PC-3 (cell line): Measurements from ENCODE around the gene EDAR. TPM values are rescaled to one million over a fixed set of nuclear protein-coding genes. Genes with fewer than 3 reads are reported as not detected.

Experiments
- ATAC-seq: fragments of 200-7000 bp; cut with Tn5 transposase; 2 replicates; pipeline ENCODE4 v1.9.1; 2020; ENCODE audit warnings: mild to moderate bottlenecking, moderate library complexity
- BruUV-seq: library from RNA; stranded (reverse); fragments of 400-500 nt; replicated peaks from 2 replicates; lab custom pipeline; 2021; lab: Mats Ljungman, UMichigan
- CTCF ChIA-PET: fragments of 300-600 bp; sonication (Branson Sonifier 250); formaldehyde crosslinking; loops from one replicate; lab custom pipeline; 2022; ENCODE audit warnings: antibody characterized with exemption; lab: Charles Lee
- POLR2A ChIA-PET: fragments of 300-600 bp; sonication (Branson Sonifier 250); formaldehyde crosslinking; loops from one replicate; lab custom pipeline; 2022; ENCODE audit warnings: antibody characterized with exemption; ENCODE audit not compliant: unreplicated experiment; lab: Charles Lee
- DNase-seq: peaks from one replicate; pipeline ENCODE4 v3.0.0-alpha.2; 2015
- H2AFZ ChIP-seq: fragments of 300-600 bp; sonication (generic); 2 replicates; pipeline ENCODE4 v1.6.0; 2016; ENCODE audit warnings: antibody characterized with exemption, low read length
- H3F3A ChIP-seq: fragments of 300-600 bp; sonication (generic); one replicate; pipeline ENCODE4 v1.6.0; 2017; ENCODE audit warnings: antibody characterized with exemption, low read length, control low read depth, mild to moderate bottlenecking; ENCODE audit not compliant: unreplicated experiment
- H3K27ac ChIP-seq: fragments of 300-600 bp; sonication (generic); 2 replicates; pipeline ENCODE4 v1.5.1; 2016; ENCODE audit warnings: mild to moderate bottlenecking, low read length
- H3K27me3 ChIP-seq: fragments of 300-600 bp; sonication (generic); 2 replicates; pipeline ENCODE4 v1.6.1; 2016; ENCODE audit warnings: low read length, mixed read lengths
- H3K36me3 ChIP-seq: fragments of 300-600 bp; sonication (generic); 2 replicates; pipeline ENCODE4 v1.6.1; 2016; ENCODE audit warnings: low read depth, mixed run types, low read length, mixed read lengths
- H3K4me1 ChIP-seq: fragments of 300-600 bp; sonication (generic); 2 replicates; pipeline ENCODE4 v1.5.1; 2016; ENCODE audit warnings: low read length; ENCODE audit not compliant: insufficient read depth
- H3K4me2 ChIP-seq: fragments of 300-600 bp; sonication (generic); 2 replicates; pipeline ENCODE4 v1.6.0; 2016; ENCODE audit warnings: low read length
- H3K4me3 ChIP-seq: fragments of 300-600 bp; sonication (generic); 2 replicates; pipeline ENCODE4 v1.5.1; 2016; ENCODE audit warnings: mild to moderate bottlenecking, low read length, mixed read lengths
- H3K79me2 ChIP-seq: fragments of 300-600 bp; sonication (generic); 2 replicates; pipeline ENCODE4 v1.6.1; 2017; ENCODE audit warnings: low read length, mixed read lengths
- H3K9ac ChIP-seq: fragments of 300-600 bp; sonication (generic); 2 replicates; pipeline ENCODE4 v1.6.0; 2016; ENCODE audit warnings: mild to moderate bottlenecking, low read length
- H3K9me2 ChIP-seq: fragments of 300-600 bp; sonication (generic); replicated peaks from 2 replicates; pipeline ENCODE4 v1.6.1; 2016; ENCODE audit warnings: mixed run types, low read length, mixed read lengths
- H3K9me3 ChIP-seq: fragments of 300-600 bp; sonication (generic); 2 replicates; pipeline ENCODE4 v1.6.1; 2016; ENCODE audit warnings: low read length, mixed read lengths
- H4K20me1 ChIP-seq: fragments of 300-600 bp; sonication (generic); 2 replicates; pipeline ENCODE4 v1.6.1; 2016; ENCODE audit warnings: low read length, mixed read lengths
- CTCF ChIP-seq: fragments of 300-600 bp; sonication (generic); conservative IDR thresholded peaks from 2 replicates; pipeline ENCODE4 v1.5.1; 2017; ENCODE audit warnings: antibody characterized with exemption, low read depth, mild to moderate bottlenecking, low read length
- EZH2 ChIP-seq: fragments of 300-600 bp; sonication (generic); IDR thresholded peaks from one replicate; pipeline ENCODE4 v1.6.1; 2017; ENCODE audit warnings: antibody characterized with exemption, mild to moderate bottlenecking, low read length; ENCODE audit not compliant: unreplicated experiment
- EZH2phosphoT487 ChIP-seq: fragments of 300-600 bp; sonication (generic); IDR thresholded peaks from 2 replicates; pipeline ENCODE4 v1.6.1; 2018; ENCODE audit warnings: mild to moderate bottlenecking, antibody characterized with exemption, low read length, borderline replicate concordance
- intact Hi-C: fragments of 100-400 bp; cut with micrococcal nuclease; formaldehyde crosslinking; loops from 2 replicates; pipeline ENCODE4 v1.9.0; 2023
- total RNA-seq: library from RNA; depleted of rRNA; stranded (reverse); fragments of >200 nt; gene quantifications from 2 replicates; pipeline ENCODE4 v1.2.3, GENCODE V29; 2014

The EDAR gene
- total RNA-seq, 1 experiment from 2014 or later: 0.04 TPM

- BruUV-seq: no TSS peak
- no peaks in the 10 kb centered on the region for H3K9me2 ChIP-seq
- CTCF ChIA-PET: no interaction called here
Measured at GRCh38 chr2:108906403-108907077, 82.5 kb downstream of the EDAR start.

GRCh38 chr2:108905906-108906305 is 83.1 kb downstream of the EDAR start:
- H3K9me3 ChIP-seq: no peaks in the 10 kb centered on the region
- DNase-seq (no peak), ATAC-seq (no peak)
- H3K27ac ChIP-seq: no peak overlapping the region
- TF ChIP-seq CTCF (no peak), EZH2phosphoT487 (no peak)
- H2AFZ ChIP-seq: no peak overlapping the region
- no peak overlapping the region for H3K4me2 ChIP-seq
- no peaks in the 10 kb centered on the region for H3K27me3 ChIP-seq
- CTCF ChIA-PET: no interaction called here
- H3K9me2 ChIP-seq: no peaks in the 10 kb centered on the region
- no peaks in the 10 kb centered on the region for H3F3A ChIP-seq
- no peaks in the 10 kb centered on the region for H3K36me3 ChIP-seq
- H3K4me1 ChIP-seq: peaks cover 6% of the 10 kb centered on the region; the same call in 1 of the 2 replicates
- POLR2A ChIA-PET: no interaction called here
- BruUV-seq: no TSS peak
- intact Hi-C loops: no loop called here
- H3K79me2 ChIP-seq: no peaks in the 10 kb centered on the region
- no peak overlapping the region for H3K4me3 ChIP-seq
- H4K20me1 ChIP-seq: no peaks in the 10 kb centered on the region
- no peak overlapping the region for H3K9ac ChIP-seq

More at GRCh38 chr2:108906403-108907077, 82.5 kb downstream of the EDAR start:
- no peak overlapping the region for H3K27ac ChIP-seq
- H3K36me3 ChIP-seq: no peaks in the 10 kb centered on the region
- no peaks in the 10 kb centered on the region for H3F3A ChIP-seq
- H3K9me3 ChIP-seq: no peaks in the 10 kb centered on the region
- peaks cover 6% of the 10 kb centered on the region; the same call in 1 of the 2 replicates for H3K4me1 ChIP-seq
- no peak for ATAC-seq
- no peaks in the 10 kb centered on the region for H3K27me3 ChIP-seq
- H2AFZ ChIP-seq: no peak overlapping the region
- POLR2A ChIA-PET: no interaction called here
- no peaks in the 10 kb centered on the region for H4K20me1 ChIP-seq
- intact Hi-C loops: no loop called here
- H3K79me2 ChIP-seq: no peaks in the 10 kb centered on the region
- no peak overlapping the region for H3K4me3 ChIP-seq
- no peak overlapping the region for H3K9ac ChIP-seq
- DNase-seq: no peak
- TF ChIP-seq CTCF: no peak
- TF ChIP-seq EZH2phosphoT487: no peak
- TF ChIP-seq EZH2: no peak
- H3K4me2 ChIP-seq: no peak overlapping the region

GRCh38 chr2:108905176-108905575 is 83.8 kb downstream of the EDAR start:
- H3K27ac ChIP-seq: no peak overlapping the region
- no peaks in the 10 kb centered on the region for H3K36me3 ChIP-seq
- ATAC-seq (no peak), DNase-seq (peak; percentile 22)
- CTCF ChIA-PET: no interaction called here
- H3K27me3 ChIP-seq: no peaks in the 10 kb centered on the region
- H3K4me3 ChIP-seq: no peak overlapping the region
- TF ChIP-seq EZH2phosphoT487: no peak
- no peak for TF ChIP-seq CTCF
- TF ChIP-seq EZH2: no peak
- POLR2A ChIA-PET: interaction anchor here (0.5 kb wide), 1 partner anchor 178 kb away, joined by 3 read pairs; no protein-coding TSS in a partner anchor
- no peaks in the 10 kb centered on the region for H4K20me1 ChIP-seq
- no peaks in the 10 kb centered on the region for H3F3A ChIP-seq
- no peaks in the 10 kb centered on the region for H3K9me2 ChIP-seq
- H3K9me3 ChIP-seq: no peaks in the 10 kb centered on the region
- peaks cover 6% of the 10 kb centered on the region; the same call in 1 of the 2 replicates for H3K4me1 ChIP-seq
- intact Hi-C loops: no loop called here
- no peak overlapping the region for H3K4me2 ChIP-seq
- BruUV-seq: no TSS peak
- no peak overlapping the region for H3K9ac ChIP-seq
- H3K79me2 ChIP-seq: no peaks in the 10 kb centered on the region
- H2AFZ ChIP-seq: no peak overlapping the region
